GM18873 (cell line): ENCODE data around the gene NPC2.

Source experiments
- ATAC-seq: cut with Tn5 transposase; IDR thresholded peaks from one replicate; pipeline ENCODE4 v1.9.1; 2021; ENCODE audit warnings: mild to moderate bottlenecking, moderate library complexity, moderate number of reproducible peaks; ENCODE audit not compliant: unreplicated experiment, low FRiP score

The NPC2 gene

DNA sequence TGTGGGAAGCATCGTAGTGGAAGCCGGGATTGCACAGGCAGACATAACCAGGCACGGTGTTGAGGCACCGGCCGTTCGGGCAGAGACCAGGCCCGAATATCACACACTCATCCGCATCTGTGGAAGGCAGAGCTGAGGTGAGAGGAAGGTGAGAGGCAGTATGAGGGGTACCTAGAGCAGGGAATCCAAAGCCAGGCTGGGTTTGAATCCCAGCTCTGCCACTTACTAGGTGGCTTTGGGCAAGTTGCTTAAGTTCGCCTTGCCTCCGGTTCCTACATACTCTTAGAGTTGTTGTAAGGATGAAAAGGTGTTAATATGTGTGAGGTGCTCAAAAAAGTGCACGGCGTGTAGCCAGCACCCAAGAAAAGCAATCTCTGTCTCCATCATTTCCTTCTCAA lies 10.8 kb upstream of the NPC2 start:
- no peak for ATAC-seq

DNA sequence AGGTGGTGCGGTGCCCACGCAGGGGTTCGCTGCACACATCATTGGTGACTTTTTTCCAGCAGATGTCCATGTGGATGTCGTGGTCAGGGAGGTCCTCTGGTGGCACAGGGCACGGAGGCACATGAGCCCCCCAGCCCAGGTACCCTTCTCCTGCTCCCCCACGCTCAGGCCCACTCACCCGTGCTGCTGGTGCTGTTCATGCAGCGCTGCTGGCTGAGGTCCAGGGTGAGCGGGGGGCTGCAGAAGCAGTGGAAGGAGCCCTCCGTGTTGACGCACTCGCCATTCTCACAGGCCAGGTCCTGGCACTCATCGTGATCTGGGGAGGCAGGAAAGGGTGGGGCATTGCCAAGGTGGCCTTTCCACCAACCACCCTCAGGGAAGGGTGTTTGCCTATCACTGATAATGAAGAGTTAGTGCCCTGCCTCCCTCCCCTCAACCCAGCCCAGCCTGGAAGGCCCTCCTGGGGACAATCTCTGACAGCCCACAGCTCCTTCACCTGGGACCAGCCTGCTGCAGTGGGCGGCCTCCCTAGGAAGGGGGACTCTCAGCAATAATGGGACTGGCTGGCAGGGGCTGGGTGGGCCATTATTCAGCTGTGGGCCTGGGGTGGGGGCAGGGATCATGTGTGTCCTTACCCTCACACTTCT lies 10.3 kb upstream of the NPC2 start:
- no peak for ATAC-seq

DNA sequence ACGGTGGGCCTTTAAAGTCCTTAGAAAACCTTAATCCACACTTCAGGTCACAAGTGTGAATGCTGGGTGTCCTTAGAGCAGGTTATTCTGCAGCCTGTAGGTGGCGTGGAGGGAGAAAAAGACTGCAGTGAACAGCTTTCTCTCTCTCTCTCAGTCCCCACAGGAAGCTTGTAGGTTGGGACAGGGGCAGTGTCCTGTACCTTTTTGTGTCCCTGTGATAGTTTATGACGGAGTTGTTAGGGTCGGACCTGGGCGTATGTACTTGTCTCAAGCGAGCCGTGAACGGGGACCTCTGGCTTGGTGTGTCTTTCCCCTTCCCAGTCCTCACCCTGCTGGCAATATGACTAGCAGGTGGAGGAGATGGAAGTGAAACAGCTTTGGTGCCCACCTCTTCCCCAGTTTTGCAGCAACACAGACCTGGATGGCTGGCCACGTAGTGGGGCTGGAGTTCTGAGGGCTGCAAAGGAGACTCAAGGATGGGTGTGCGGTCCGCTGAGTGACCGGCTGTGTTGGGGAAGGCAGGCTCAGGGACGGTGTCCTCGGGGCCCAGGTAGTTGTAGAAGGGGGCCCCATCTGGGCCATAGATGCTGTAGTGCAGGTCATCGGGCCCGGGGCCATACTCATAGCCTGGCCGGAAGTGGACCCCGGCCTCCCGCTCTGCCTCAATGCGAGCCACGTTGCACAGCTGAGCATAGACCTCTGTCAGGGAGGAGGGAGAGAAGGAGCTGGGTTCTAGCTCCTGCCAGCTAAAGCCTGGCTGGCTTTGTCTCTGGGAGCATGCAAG lies 9.3 kb upstream of the NPC2 start:
- no peak for ATAC-seq

DNA sequence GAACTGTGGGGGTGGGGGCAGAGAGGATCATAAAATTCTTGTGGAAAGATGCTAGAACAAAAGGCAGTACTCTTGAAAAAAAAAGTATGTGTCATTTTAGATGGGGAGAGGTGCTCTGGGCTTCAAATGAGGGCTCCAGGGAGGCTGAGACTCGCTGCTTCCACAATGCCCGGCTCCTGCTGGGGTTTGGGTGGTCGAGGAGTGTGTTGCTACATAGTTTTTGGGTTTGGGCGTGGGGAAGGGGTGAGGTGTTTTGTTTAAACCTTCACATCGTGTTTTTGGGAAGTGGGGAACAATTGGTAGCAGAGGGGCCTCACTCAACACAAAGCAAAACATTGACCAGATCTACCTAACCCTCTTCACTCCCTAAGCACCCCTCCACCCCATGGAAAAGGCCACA lies 8.6 kb upstream of the NPC2 start:
- no peak for ATAC-seq

DNA sequence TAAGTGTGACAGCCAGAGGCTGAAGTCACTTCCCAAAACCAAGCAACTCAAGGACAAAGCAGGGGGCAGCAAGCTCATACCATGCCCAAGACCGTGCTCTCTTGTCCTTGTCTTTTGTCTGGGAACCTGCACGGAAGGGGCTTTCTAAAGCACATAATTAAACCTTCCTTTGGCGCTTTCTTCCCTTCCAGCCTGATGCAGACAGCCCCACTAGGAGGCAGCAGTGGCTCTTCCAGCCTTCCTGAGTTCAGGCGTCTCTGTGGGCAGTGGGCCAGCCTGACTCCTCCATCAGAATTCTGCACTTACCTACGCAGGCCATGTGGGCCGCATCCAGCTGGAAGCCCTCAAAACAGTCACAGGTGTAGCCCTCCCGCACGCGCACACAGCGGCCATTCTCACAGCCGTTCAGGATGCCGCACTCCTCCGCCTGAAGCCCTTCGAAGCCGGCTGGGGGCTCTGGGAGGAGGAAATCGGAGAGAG lies 8.1 kb upstream of the NPC2 start:
- no peak for ATAC-seq

DNA sequence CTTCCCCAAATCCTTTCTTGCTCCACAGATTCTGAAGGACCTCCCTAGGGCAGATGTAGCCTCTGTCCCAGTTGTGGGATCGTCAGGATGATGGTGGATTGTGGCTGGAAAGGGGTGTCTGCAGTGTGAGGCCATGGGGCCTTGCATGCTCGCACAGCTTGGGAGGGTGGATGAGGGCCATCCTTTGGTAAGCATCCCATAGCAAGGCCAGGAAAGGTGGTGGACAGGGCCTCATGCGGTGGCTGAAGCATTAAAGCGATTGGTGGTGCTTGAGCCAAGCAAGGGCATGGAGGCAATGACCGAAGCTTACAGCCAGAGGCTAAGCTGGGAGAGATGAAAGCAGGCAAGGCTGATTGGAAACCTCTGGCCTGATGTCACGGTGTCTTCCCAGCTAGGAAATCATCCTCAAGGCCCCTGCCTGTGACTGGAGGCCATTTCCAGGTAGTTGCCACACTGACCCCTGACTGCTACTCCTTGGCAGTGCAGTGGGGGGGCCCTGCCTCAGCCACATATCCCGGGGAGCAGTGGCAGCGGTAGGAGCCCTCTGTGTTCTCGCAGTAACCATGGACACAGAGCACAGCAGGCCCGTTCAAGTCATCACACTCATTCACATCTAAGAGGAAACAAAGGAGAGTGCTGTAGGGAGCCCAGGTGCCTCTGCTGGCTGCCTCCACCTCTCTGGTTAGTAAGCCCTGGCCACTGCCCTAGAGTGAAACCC lies 7.5 kb upstream of the NPC2 start:
- no peak for ATAC-seq

DNA sequence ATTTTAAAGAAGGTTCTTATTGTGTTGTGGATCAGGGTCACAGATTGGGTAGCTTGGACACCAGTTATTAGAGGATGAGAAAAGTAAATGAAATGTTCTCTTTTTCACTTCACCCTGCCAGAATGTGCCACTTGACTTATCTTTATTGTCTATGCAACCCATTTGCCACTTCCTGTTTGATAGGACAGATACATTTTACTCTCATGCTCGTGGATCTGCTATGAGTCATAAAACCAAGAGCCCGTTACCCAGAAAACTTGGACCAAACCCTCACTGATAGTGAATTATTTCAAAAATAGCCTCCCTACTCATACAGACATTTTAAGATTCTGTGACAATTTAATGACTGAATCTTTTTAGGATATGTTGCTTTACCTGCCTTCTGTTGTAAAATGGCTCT lies 2.3 kb upstream of the NPC2 start:
- ATAC-seq, result no peak

DNA sequence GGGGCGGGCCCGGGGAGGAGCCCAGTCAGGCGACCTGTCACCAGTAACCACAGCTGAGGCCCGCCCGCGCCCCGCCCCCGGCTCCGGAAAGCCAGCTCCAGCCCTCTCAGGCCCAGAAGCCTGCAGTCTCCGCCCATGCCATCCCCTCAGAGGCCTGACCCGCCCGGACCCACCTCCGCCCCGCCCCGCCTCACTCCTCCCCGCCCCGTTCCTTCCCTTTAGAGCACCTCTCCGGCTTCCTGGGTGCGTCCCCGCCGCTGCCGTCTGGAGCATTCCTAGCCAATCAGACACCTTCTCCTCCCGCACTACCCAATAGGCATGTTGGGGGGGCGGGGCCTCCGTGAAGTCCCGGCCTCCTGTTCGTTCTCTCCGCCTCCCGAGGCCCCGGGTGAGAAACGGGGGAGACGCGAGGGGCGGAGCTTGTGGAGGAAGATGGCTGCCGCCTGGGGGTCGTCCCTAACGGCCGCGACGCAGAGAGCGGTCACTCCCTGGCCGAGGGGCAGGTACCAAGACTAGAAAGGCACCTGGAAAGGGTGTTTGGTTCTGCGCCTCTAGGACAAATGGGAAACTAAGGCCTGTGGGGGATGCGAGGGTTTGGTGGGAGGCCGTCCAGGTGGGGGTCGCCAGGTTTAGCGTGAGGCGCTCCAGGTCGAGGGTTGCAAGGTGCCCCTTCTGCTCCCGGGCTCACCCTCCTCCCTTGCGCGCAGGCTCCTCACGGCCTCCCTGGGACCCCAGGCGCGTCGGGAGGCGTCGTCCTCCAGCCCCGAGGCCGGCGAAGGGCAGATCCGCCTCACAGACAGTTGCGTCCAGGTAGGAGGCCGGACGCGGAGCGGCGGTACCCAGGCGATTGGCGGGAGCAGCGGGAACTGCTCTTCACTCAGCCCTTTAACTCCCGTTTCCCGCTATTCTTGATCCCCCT lies 497 bp upstream of the NPC2 start, which contains the start of gene ISCA2:
Gene ISCA2, plus strand, starts transcription at position 423 of the 919 bp plus-strand sequence. Its CDS starts 10 bp downstream, at position 433.
- ATAC-seq, result peak; percentile 92

DNA sequence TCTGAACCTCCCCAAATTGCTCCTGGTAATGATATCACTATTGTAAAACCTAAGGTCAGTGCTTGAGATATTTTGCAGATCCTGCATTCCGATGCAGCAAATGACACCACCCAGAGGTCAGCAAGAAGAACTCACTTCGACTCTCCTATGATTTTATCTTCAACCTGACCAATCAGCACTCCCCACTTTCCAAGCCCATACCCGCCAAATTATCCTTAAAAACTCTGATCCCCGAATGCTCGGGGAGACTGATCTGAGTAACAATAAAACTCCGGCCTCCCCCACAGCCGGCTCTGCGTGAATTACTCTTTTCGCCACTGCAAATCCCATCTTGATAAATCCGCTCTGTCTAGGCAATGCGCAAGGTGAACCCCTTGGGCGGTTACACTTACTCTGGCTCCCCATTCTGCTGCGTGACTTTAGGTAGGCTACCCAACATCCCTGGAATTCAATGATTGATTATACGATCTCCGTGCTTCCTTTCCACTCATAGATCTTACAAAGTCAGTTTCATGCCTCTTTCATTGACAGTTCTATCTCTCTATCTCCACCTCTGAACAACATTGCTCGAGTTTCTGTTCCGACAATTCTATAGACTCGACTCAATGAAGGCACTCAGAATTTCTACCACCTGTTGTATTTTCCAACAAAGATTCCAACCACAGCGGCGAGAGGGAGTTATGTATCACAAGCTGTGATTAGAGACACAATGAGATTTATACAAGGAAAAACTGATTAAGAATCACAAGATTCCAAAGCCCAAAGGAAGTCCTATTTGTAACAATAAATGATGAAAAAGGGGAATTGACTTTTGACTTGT lies 939 bp downstream of the NPC2 start:
- ATAC-seq, result no peak

DNA sequence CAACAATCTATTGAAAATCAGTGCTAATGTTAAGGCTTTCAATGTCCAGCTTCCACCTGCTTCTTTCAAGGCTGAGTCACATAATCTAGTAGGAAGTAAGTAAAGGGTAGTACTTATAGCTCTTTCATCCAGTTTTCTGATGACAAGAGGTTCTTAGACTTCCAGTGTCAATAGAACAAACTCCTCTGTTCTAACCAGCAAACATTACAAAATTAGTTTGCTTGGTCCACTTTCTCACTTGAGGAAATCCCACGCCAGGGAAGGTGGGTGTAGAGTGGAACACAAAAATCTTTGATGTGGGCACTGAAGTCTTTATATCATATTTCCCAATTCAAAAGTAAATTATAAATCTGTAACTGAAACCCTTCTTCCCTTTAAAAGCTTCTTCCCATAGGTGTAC lies 2.6 kb downstream of the NPC2 start:
- ATAC-seq, result no peak

DNA sequence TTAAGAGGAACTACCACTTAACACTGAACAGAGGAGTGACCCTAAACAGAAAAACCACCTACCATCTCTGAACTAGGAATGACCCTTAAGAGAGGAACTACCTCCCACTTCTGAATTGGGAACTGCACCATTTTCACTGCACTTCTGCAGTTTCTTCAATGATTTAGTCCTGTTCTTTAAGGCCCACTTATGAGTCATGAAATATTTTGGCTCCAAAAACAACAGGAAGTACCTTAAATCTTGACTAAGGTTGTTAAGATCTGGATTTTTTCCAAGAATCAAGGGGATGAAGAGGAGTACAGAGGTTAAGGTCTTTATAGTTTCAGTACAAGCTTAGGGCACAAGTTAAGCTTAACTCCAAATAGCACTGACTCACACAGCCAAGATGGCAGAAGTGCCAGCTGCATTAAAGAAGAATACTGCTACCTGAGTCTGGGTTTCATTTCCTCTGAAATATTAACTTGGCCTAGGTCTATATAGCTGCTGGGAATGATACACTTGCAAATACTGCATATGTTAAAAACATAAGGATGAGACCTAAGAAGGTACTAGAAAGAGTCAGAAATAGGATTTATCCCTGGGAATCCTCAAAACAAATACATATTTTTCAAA lies 4.2 kb downstream of the NPC2 start:
- no peak for ATAC-seq

DNA sequence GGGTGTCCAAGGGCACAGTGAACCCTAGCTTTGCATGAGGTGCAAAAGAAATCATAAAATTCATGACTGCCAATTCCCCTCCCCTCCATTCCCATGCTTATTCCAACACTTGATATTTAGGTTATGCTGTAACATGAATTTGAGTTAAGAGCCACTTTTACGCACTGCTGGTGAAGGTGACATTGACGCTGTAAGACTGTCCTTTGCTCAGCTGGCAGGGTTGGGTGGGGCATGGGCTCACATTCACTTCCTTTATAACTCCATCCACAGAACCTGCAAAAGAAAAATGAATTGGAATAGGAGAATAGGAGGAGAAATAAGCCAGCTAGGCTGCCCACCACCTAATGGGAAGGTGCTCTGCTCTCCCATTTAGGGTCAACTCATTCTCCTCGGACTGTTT lies 6.9 kb downstream of the NPC2 start:
- no peak for ATAC-seq

DNA sequence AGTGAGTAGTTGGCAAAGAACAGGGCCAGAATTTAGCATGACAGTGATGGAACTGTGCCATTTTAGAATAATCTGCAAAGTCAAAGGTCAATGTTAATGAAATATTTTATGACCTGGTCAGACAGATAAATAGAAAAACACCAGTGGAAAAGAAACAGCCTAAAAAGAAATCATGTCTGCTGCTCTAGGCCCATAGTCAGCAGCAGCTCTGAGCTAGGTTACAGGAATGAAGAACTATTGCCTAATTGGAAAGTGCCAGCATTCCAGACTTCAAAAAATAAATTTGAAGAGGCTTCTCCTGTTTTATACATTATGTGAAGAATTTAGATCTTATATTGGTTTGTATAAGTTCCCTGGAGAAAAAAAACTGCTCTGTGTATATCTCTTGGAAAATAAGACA lies 9.8 kb downstream of the NPC2 start:
- no peak for ATAC-seq

DNA sequence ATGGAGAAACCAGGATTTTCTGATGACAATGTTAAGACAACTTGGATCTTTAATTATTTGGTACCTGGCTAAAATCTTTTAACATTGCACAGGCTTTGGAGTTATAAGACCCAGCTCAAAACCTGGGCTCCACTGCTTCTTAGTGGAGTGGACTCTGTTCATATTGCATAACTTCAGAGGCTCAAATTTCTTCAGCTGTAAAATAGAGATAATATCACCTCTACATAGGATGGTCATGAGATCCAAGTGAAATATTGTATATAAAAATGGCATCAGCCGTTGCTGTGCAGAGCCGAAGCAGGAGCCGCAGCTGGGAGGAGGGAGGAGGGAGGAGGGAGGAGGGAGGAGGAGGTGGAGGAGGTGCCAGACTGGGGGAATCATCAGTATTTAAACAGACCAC lies 10.5 kb downstream of the NPC2 start:
- ATAC-seq, result no peak

DNA sequence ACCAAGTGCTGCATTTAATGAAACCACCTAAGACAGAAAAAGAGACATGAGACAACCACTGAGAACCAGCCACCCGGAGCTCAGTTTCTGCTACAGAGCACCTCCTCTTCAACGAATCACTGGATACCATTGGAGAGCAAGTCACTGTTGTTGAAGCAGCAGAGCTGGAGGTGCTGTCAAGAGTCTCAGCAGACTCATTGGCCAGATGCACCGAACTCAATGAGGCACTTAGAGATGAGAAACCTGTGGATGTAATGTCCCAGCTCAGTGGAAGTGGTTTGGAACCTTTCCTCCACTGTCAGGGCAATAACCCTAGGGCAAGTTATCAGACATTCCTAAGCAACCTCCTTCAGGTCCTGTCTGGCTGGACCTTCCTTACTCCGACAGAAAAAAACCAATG lies 13.1 kb downstream of the NPC2 start:
- ATAC-seq, result no peak

DNA sequence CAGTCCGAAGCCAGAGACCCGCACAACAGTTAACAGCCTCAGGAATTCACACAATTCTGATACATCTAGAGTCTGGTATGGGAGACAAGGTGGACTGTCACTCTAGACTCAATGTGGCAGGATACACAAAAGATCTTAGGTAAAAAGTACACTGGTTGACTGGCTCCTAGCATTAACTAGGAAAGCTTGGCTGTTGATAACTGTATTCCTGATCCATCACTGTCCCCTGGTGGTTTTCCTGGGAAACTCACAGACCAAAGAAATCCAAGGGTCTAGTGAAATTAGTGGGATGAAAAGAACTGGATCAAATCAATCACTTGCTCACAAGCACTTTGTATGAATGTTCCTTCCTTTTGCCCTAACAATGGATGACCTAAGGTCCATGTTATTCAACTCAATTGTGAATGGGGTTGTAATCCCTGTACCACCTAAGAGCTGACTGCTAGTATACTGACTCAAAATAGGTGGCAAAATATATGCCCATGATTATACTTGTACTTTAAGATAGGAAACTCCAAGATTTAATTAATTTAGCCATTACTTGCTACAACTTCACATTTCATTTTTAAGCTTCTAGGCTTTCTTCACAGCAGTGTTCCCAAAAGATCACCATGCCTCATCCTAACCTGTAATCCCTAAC lies 14.0 kb downstream of the NPC2 start:
- ATAC-seq, result no peak

DNA sequence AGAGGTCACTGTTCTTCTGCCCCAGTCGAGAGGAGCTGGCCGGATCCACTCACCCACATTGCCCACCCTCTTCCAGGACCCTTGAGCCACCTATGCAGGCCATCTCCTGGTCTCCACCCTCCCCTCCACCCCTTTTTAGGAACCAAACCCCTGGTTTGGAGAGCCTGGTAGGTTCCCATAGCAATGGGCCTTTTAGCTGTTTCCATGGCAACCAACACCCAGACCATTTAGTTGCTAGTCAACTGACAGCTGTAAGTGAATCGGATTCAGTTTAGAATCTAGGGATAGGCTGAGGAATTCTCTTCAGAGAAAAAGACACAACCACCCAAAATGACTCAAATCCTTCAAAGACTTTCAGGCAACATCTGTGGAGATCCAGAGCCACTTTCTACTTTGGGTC lies 16.5 kb downstream of the NPC2 start:
- ATAC-seq, result no peak

DNA sequence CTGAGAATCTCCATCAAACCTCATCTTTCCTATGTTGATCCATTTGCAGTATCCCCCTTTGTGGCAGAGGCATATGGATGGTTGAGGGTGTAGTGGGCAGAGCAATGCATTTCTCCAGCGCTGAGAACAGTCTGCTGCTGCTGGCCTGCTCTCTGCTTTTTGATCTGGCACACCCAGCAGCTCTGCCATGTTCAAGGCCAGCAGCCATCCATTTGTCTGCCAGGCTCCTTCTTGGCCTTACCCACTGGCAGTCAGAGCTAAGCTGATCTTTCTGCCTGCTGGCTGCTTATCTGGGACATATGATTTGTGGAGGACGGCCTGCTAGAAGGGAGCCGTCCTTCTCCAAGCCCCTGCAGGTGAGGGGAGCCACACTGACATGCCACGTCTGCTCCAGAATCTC lies 17.0 kb downstream of the NPC2 start:
- ATAC-seq, result no peak

DNA sequence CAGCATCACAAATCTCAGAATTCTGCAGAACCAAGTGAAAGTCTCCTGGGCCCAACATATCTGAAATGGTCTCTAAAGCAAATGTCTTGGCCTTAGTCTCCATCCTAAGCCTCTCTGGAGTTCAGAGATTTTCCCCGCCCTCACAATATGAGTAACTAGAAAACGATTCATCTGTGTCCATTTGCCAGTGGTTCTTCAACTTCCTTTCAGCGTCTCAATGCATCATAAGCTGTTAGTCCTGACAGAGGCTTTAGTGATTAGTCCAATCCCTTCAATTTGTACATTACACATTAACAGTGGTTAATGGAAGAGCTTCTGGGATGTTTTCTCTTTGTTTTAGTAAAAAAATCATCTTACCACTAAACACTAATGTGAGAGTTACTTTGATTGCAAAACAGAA lies 17.4 kb downstream of the NPC2 start:
- ATAC-seq, result no peak
